Stimulated activated CD8-positive, alpha-beta memory T cell treated with anti-CD3 and anti-CD28 coated beads, Interleukin-12 subunit alpha, Interleukin-12 subunit beta, amount 100 ng/mL, for 24 hours (primary cell): ENCODE data around the gene ARAP3.

ENCODE experiments used
- DNase-seq: peaks from one replicate; pipeline ENCODE4 v3.0.0-alpha.2; 2020; ENCODE audit errors: extremely low read depth

ARAP3 gene

GRCh38 chr5:141639357-141640050, 42.5 kb downstream of the ARAP3 start:
- no peak for DNase-seq

- no peak for DNase-seq
Measured at GRCh38 chr5:141638771-141639170, 43.3 kb downstream of the ARAP3 start.

GRCh38 chr5:141637767-141638419, 44.1 kb downstream of the ARAP3 start:
- no peak for DNase-seq

GRCh38 chr5:141637123-141637766, 44.8 kb downstream of the ARAP3 start:
- no peak for DNase-seq

- peak; percentile 80 for DNase-seq
Measured at GRCh38 chr5:141636413-141637122, 45.5 kb downstream of the ARAP3 start, which contains the start of the genes HDAC3 and RELL2. TSS of gene HDAC3 (minus strand) at chr5:141636849. CDS start at chr5:141636790, 59 bp downstream. TSS of gene RELL2 (plus strand) at chr5:141636997. CDS start at chr5:141638226, 1,229 bp downstream.

- DNase-seq = no peak
Measured at GRCh38 chr5:141636106-141636412, 46.0 kb downstream of the ARAP3 start.

GRCh38 chr5:141635646-141636045, 46.4 kb downstream of the ARAP3 start:
- no peak for DNase-seq

- DNase-seq = no peak
Measured at GRCh38 chr5:141634720-141635119, 47.3 kb downstream of the ARAP3 start.

- no peak for DNase-seq
Measured at GRCh38 chr5:141633871-141634561, 48.0 kb downstream of the ARAP3 start.

- no peak for DNase-seq
Measured at GRCh38 chr5:141632650-141633049, 49.4 kb downstream of the ARAP3 start.

- no peak for DNase-seq
Measured at GRCh38 chr5:141630570-141631140, 51.4 kb downstream of the ARAP3 start.

- DNase-seq = no peak
Measured at GRCh38 chr5:141628175-141628788, 53.7 kb downstream of the ARAP3 start.

- DNase-seq = no peak
Measured at GRCh38 chr5:141623611-141624010, 58.4 kb downstream of the ARAP3 start.

GRCh38 chr5:141623186-141623585, 58.8 kb downstream of the ARAP3 start:
- no peak for DNase-seq

- peak; percentile 98 for DNase-seq
Measured at GRCh38 chr5:141618804-141619554, 63.1 kb downstream of the ARAP3 start, which contains the start of gene DIAPH1. TSS of gene DIAPH1 (minus strand) at chr5:141619000. CDS start at chr5:141618914, 86 bp downstream.

- no peak for DNase-seq
Measured at GRCh38 chr5:141618030-141618803, 63.8 kb downstream of the ARAP3 start.

- no peak for DNase-seq
Measured at GRCh38 chr5:141617682-141618029, 64.4 kb downstream of the ARAP3 start.

- DNase-seq = no peak
Measured at GRCh38 chr5:141617128-141617527, 64.9 kb downstream of the ARAP3 start.

GRCh38 chr5:141615991-141616720, 65.9 kb downstream of the ARAP3 start:
- no peak for DNase-seq
